K562 (cell line): Measurements from ENCODE around the gene SLC35G2. TPM values are rescaled to one million over a fixed set of nuclear protein-coding genes. Genes with fewer than 3 reads are reported as not detected.

Experiments
- CAMTA2 ChIP-seq: fragments of 250-450 bp; sonication (Bioruptor Pico); conservative IDR thresholded peaks from 2 replicates; pipeline ENCODE4 v1.5.1; 2022
- CBX3 ChIP-seq, 2 experiments: IDR thresholded peaks; 1 replicate in 1 of 2; 2 replicates in 1 of 2; pipeline ENCODE4 v1.6.1; 2012; ENCODE audit warnings: inconsistent platforms in 2 of 2, low read length in 2 of 2, borderline replicate concordance in 1 of 2, control low read depth in 1 of 2
- DNMT1 ChIP-seq: fragments of 450-650 bp; IDR thresholded peaks from 2 replicates; pipeline ENCODE4 v1.6.1; 2016; ENCODE audit warnings: antibody characterized with exemption, mild to moderate bottlenecking
- ZNF407 ChIP-seq: fragments of 450-650 bp; IDR thresholded peaks from 2 replicates; pipeline ENCODE4 v1.6.1; 2016; ENCODE audit warnings: low read depth
- polyA plus RNA-seq, 8 experiments: library from polyadenylated mRNA; depleted of rRNA in 4 of 8; stranded (reverse) in 5 of 8; unstranded in 3 of 8; fragments of >200 nt; fragmentation: Nextera tagmentation in 2 of 8; fragmentation: Illumina TruSeq in 1 of 8; extraction: Ambion mirVana in 2 of 8; extraction: Trizol in 1 of 8; gene quantifications; 2 replicates each; pipeline versions ENCODE4 v1.2.1 to v1.2.3, GENCODE V29; 2011 to 2014; ENCODE audit warnings: inconsistent platforms in 1 of 8, missing spikeins in 1 of 8
- total RNA-seq, 7 experiments: library from RNA; depleted of rRNA in 6 of 7; stranded (reverse); fragments of >200 nt in 6 of 7; fragmentation: Illumina TruSeq in 2 of 7; extraction: Trizol in 2 of 7; gene quantifications; 2 replicates each; pipeline versions ENCODE4 v1.2.1 to v1.2.3, GENCODE V29; 2011 to 2021; ENCODE audit warnings: low replicate concordance in 1 of 7

SLC35G2 gene
- total and polyA plus RNA-seq, 9 of the 15 experiments (the other 6 are each of a cell fraction or from before 2014, with no cell fraction given) = 2.6 to 5.9 (median 3.2) TPM

GRCh38 chr3:136790786-136791185, 28.1 kb upstream of the SLC35G2 start (continued):
- no peak for TF ChIP-seq ZNF407
- no peak for TF ChIP-seq DNMT1
- TF ChIP-seq CAMTA2 (CRISPR knock-in tag) = no peak
- no peak for TF ChIP-seq CBX3 (IDR thresholded peaks at IDR 0.05; ENCODE audit: borderline replicate concordance in 1 of 2, low read length in 2 of 2)
